Activated naive CD8-positive, alpha-beta T cell treated with anti-CD3 and anti-CD28 coated beads, Interleukin-2, amount 50 U/mL, for 24 hours (primary cell): ENCODE measurements around the gene ESYT1.

Experiments used
- ATAC-seq: fragments of 150-1000 bp; cut with Tn5 transposase; one replicate; pipeline ENCODE4 v1.10.0; 2021
- DNase-seq: peaks from one replicate; pipeline ENCODE4 v3.0.0; 2021
- H3K27ac Mint-ChIP-seq: one replicate; pipeline ENCODE4 v1.8.0; 2021; ENCODE audit warnings: mild to moderate bottlenecking, mixed read lengths
- H3K27me3 Mint-ChIP-seq: one replicate; pipeline ENCODE4 v1.8.0; 2021; ENCODE audit warnings: mixed read lengths
- H3K36me3 Mint-ChIP-seq: one replicate; pipeline ENCODE4 v1.8.0; 2021; ENCODE audit warnings: low read depth, mixed read lengths
- H3K4me1 Mint-ChIP-seq: one replicate; pipeline ENCODE4 v1.8.0; 2021; ENCODE audit warnings: mixed read lengths
- H3K4me3 Mint-ChIP-seq: one replicate; pipeline ENCODE4 v1.8.0; 2021; ENCODE audit warnings: mild to moderate bottlenecking, moderate library complexity, mixed read lengths
- H3K9me3 Mint-ChIP-seq: one replicate; pipeline ENCODE4 v1.8.0; 2021; ENCODE audit warnings: mixed read lengths

Gene ESYT1

GRCh38 chr12:56127888-56128669 is at the start of gene ESYT1:
Gene ESYT1 (plus strand): TSS chr12:56128267. CDS start chr12:56128320, 53 bp downstream.
- Mint-ChIP-seq H3K27me3 (no peaks in the 10 kb centered on the region), H3K9me3 (no peaks in the 10 kb centered on the region), H3K4me3 (peak within 1 kb of the TSS; percentile 93), H3K36me3 (peaks cover 38% of the 10 kb centered on the region), H3K27ac (peak within 1 kb of the TSS; percentile 90), H3K4me1 (peaks cover 62% of the 10 kb centered on the region)
- peak; percentile 94 for ATAC-seq
- DNase-seq = peak; percentile 95

DNA sequence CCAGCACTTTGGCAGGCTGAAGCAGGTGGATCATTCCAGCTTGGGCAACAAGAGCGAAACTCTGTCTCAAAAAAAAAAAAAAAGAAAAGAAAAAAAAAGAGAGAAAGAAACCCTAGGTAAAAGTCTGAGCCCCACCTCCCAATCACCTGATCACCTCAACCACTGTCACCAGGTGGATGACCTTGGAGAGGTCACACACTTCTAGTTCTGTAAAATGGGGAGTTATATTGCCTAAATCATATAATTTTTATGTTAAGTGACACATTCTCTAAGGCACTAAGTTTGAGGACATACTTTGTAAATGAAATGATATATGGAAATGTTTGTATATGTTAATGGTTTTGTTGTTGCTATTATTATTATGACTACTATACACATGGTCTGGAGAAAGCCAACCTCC is 49.6 kb upstream of the ESYT1 start:
- ATAC-seq = no peak
- peaks cover 11% of the 10 kb centered on the region for H3K27me3 Mint-ChIP-seq

GRCh38 chr12:56078931-56079722 is 48.9 kb upstream of the ESYT1 start:
- Mint-ChIP-seq H3K27ac (no peak overlapping the region), H3K27me3 (peaks cover 13% of the 10 kb centered on the region)

More for the DNA sequence above, 49.6 kb upstream of the ESYT1 start:
- H3K4me3 Mint-ChIP-seq = peak overlapping the region; percentile 80
- H3K27ac Mint-ChIP-seq = no peak overlapping the region
- H3K36me3 Mint-ChIP-seq = no peaks in the 10 kb centered on the region
- no peaks in the 10 kb centered on the region for H3K9me3 Mint-ChIP-seq
- DNase-seq = no peak
- peaks cover 8% of the 10 kb centered on the region for H3K4me1 Mint-ChIP-seq

DNA sequence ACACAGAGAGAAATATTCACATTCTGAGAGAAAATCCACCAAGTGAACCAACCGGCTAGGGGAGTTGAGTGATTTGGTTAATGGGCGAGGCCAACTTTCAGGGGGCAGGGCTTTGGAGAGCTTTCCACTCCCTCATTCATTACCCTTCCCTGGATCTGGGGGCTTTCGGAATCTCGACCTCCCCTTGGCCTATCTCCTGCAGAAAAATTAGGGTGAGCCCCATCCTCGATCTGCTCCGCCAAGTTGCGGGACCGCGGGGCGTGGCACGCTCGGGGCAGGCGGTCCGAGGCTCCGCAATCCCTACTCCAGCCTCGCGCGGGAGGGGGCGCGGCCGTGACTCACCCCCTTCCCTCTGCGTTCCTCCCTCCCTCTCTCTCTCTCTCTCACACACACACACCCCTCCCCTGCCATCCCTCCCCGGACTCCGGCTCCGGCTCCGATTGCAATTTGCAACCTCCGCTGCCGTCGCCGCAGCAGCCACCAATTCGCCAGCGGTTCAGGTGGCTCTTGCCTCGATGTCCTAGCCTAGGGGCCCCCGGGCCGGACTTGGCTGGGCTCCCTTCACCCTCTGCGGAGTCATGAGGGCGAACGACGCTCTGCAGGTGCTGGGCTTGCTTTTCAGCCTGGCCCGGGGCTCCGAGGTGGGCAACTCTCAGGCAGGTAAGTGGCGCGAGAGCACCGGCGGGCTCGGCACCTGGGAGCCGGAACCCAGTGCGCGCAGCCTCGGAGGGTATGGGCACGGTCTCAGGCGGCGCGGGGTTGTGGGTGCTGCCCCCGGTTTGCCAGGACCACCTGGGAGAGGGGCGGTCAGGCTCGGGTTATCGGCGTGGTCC is 48.1 kb upstream of the ESYT1 start, which contains the start of gene ERBB3:
Gene ERBB3 (plus strand): TSS at position 443 of the 833 bp plus-strand sequence. CDS start 136 bp downstream, at position 579.
- Mint-ChIP-seq H3K27me3 (peaks cover 13% of the 10 kb centered on the region), H3K4me3 (peak within 1 kb of the TSS; percentile 80), H3K9me3 (no peaks in the 10 kb centered on the region), H3K4me1 (peaks cover 8% of the 10 kb centered on the region), H3K27ac (peak within 1 kb of the TSS; percentile 27), H3K36me3 (no peaks in the 10 kb centered on the region)
- peak; percentile 82 for ATAC-seq
- peak; percentile 72 for DNase-seq

More at GRCh38 chr12:56078931-56079722, 48.9 kb upstream of the ESYT1 start:
- peak overlapping the region; percentile 80 for H3K4me3 Mint-ChIP-seq
- ATAC-seq (peak; percentile 62), DNase-seq (peak; percentile 63)
- H3K36me3 Mint-ChIP-seq = no peaks in the 10 kb centered on the region
- peaks cover 8% of the 10 kb centered on the region for H3K4me1 Mint-ChIP-seq
- no peaks in the 10 kb centered on the region for H3K9me3 Mint-ChIP-seq

DNA sequence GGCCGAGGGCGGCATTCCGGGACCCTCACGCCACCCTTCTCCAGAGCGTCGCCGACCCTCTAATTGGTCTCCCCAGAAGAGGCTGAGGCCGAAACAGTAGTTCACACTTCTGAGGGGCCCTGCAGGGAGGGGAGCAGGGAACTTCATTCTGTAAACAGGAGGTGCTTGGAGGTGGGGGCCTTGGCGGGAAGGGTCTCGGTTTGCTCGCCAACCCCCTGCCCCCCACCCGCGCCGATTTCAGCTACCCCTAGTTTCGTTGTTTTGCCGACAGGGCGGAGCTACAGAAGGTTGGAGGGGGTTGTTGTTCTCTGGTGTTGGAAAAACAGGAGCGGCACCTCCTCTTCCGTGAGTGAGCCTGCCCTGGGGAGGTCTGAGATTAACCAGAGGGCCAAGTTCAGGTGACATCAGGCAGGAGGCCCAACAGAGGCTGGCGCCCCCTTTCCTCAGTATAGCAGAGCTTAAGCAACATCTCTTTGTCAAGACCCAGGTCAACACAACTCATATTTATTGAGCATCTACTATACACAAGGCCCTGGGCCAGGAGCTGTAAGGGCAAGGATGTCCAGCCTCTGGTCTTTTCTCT is 47.4 kb upstream of the ESYT1 start:
- Mint-ChIP-seq H3K27ac (no peak overlapping the region), H3K9me3 (no peaks in the 10 kb centered on the region), H3K4me3 (peak overlapping the region; percentile 80), H3K36me3 (no peaks in the 10 kb centered on the region), H3K27me3 (peaks cover 13% of the 10 kb centered on the region), H3K4me1 (peaks cover 8% of the 10 kb centered on the region)
- DNase-seq = no peak
- ATAC-seq = no peak

DNA sequence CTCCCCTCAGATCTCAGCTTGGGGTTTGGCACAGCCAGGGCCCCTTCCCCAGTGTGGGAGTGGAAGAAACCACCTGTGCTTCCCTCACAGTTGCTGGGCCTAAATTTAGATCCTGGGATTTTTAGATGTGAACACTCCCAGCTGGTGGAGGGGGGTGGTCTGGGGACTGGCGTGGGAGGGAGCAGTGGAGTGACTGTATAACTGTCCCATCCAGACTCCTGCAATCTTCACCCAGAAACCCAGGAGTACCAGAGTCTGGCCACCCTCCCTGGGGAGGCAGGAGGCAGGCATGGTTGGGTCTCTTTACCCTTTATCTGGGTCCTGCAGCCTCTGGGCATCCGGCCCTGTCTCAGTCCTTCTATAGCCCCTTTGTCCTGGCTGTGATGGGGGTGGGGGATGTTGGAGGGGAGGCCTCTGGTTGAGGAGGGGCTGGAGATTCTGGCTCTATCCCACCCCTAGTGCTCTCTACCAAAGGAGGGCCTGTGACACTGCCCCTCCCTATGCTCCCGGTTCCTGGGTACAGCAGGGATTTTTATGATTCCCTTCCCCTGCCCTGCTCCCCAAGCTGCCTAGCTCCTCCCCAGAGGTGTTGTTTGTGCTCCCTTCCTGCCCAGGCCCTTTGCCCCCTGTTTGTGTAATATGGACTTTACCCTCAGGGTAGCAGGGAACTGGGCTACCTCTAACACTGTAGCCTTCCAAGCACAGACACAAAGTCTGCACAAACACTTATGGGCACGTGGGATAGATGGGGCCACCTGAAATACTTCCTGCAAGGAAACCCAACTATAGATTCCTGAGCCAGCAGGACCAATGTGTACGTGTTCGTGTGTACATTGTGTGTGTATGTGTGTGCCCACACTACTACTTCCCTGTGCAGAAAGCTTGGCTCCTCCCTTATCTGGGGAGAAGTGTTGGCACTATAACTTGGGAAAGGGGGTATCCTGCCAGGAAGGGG is 46.4 kb upstream of the ESYT1 start:
- Mint-ChIP-seq H3K4me3 (no peak overlapping the region), H3K27me3 (peaks cover 13% of the 10 kb centered on the region), H3K4me1 (peaks cover 8% of the 10 kb centered on the region), H3K27ac (no peak overlapping the region), H3K36me3 (no peaks in the 10 kb centered on the region), H3K9me3 (no peaks in the 10 kb centered on the region)
- DNase-seq = no peak
- no peak for ATAC-seq

DNA sequence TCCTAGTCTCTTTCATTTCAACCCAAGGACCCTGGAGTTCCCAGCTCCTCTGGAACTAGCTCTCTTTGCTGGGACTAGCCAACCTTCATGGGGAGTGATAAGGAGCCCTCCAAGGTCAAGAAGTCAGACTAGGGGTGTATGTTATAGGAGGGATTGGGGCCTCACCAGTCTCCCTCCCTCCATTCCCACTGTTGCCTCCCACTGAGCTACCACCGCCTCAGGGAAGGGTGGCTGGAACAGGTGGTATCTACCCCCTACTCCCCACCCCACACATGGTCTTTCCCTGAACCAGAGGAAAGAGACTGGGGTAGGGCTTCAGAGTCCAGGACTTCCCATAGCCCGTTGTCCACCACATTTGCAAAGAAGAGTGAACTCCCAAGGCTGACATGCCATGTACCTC is 45.7 kb upstream of the ESYT1 start:
- DNase-seq = no peak
- H3K36me3 Mint-ChIP-seq = no peaks in the 10 kb centered on the region
- H3K27me3 Mint-ChIP-seq = peaks cover 13% of the 10 kb centered on the region
- H3K9me3 Mint-ChIP-seq = no peaks in the 10 kb centered on the region
- H3K27ac Mint-ChIP-seq = no peak overlapping the region
- H3K4me3 Mint-ChIP-seq = no peak overlapping the region
- H3K4me1 Mint-ChIP-seq = peaks cover 8% of the 10 kb centered on the region
- no peak for ATAC-seq

GRCh38 chr12:56082967-56083366 is 45.1 kb upstream of the ESYT1 start:
- Mint-ChIP-seq H3K36me3 (no peaks in the 10 kb centered on the region), H3K9me3 (no peaks in the 10 kb centered on the region), H3K27ac (no peak overlapping the region), H3K27me3 (peaks cover 13% of the 10 kb centered on the region), H3K4me1 (peaks cover 8% of the 10 kb centered on the region), H3K4me3 (no peak overlapping the region)
- no peak for ATAC-seq
- DNase-seq = no peak

DNA sequence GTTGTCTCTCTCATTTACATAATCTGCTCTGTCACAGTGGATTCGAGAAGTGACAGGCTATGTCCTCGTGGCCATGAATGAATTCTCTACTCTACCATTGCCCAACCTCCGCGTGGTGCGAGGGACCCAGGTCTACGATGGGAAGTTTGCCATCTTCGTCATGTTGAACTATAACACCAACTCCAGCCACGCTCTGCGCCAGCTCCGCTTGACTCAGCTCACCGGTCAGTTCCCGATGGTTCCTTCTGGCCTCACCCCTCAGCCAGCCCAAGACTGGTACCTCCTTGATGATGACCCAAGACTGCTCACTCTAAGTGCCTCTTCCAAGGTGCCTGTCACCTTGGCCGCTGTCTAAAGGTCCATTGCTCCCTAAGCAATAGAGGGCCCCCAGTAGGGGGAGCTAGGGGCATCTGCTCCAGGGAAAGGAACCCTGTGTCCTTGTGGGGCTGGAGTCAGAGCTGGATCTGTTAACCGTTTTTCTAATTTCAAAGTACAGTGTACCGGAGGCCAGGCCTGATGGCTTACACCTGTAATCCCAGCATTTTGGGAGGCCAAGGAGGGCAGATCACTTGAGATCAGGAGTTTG is 43.0 kb upstream of the ESYT1 start:
- peaks cover 5% of the 10 kb centered on the region for H3K4me1 Mint-ChIP-seq
- no peaks in the 10 kb centered on the region for H3K36me3 Mint-ChIP-seq
- no peak overlapping the region for H3K27ac Mint-ChIP-seq
- H3K27me3 Mint-ChIP-seq = peaks cover 13% of the 10 kb centered on the region
- no peaks in the 10 kb centered on the region for H3K9me3 Mint-ChIP-seq
- ATAC-seq = peak; percentile 25
- DNase-seq = peak; percentile 52
- no peak overlapping the region for H3K4me3 Mint-ChIP-seq

DNA sequence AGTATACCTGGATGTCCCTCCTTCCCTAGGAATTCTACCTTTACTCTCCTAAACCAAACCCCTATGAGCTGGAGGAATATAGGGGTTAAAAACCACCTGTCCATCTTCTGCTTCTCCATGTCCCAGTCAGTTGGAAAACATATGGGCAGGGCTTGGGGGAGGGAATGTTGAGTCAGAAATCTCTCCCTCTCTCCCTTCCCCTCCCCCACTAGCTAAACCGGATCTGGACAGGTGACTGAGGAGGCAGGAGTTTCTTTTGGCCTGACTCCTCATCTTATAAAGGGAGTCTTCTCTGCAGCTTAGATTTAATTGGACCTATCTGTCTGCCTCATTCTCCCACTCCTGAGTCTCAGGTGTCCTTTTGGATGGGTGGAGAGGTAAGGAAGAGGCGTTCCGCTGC is 42.0 kb upstream of the ESYT1 start:
- ATAC-seq (no peak), DNase-seq (no peak)
- Mint-ChIP-seq H3K27ac (no peak overlapping the region), H3K4me3 (no peak overlapping the region), H3K9me3 (no peaks in the 10 kb centered on the region), H3K4me1 (no peaks in the 10 kb centered on the region), H3K27me3 (peaks cover 8% of the 10 kb centered on the region), H3K36me3 (no peaks in the 10 kb centered on the region)

DNA sequence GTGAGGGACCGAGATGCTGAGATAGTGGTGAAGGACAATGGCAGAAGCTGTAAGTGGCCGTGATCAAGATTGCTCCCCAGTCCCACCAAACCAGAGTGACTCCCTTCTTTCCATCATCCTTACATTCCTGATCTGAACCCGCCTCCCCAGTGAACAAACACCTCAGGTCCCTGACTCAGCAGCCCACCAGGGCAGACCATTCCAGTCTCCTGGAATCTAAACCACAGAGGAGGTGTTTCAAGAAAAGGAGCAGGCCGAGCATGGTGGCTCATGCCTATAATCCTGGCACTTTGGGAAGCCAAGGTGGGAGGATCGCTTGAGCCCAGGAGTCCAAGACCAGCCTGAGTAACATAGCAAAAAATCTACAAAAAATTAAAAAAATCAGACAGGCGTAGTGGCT is 41.5 kb upstream of the ESYT1 start:
- ATAC-seq = no peak
- no peaks in the 10 kb centered on the region for H3K9me3 Mint-ChIP-seq

GRCh38 chr12:56087220-56087619 is 40.8 kb upstream of the ESYT1 start:
- ATAC-seq (no peak), DNase-seq (no peak)
- no peaks in the 10 kb centered on the region for H3K9me3 Mint-ChIP-seq
- no peak overlapping the region for H3K27ac Mint-ChIP-seq
- H3K27me3 Mint-ChIP-seq = peaks cover 3% of the 10 kb centered on the region
- no peaks in the 10 kb centered on the region for H3K36me3 Mint-ChIP-seq
- H3K4me3 Mint-ChIP-seq = no peak overlapping the region
- no peaks in the 10 kb centered on the region for H3K4me1 Mint-ChIP-seq

More for the DNA sequence above, 41.5 kb upstream of the ESYT1 start:
- DNase-seq = no peak
- Mint-ChIP-seq H3K27me3 (peaks cover 4% of the 10 kb centered on the region), H3K4me3 (no peak overlapping the region), H3K4me1 (no peaks in the 10 kb centered on the region), H3K36me3 (no peaks in the 10 kb centered on the region), H3K27ac (no peak overlapping the region)

DNA sequence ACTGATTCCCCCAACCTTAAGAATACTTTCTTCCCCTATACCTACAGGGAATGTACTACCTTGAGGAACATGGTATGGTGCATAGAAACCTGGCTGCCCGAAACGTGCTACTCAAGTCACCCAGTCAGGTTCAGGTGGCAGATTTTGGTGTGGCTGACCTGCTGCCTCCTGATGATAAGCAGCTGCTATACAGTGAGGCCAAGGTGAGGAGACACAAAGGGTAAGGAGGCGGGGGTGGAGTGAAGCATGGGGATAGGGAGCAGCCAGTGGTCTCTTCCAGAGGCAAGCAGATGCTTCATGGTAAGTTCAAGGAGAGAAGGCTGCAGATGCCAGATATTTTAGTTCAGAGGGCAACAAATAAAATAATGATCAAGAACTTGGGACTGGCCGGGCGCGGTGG is 30.3 kb upstream of the ESYT1 start:
- DNase-seq = no peak
- ATAC-seq = no peak
- H3K4me1 Mint-ChIP-seq = peaks cover 12% of the 10 kb centered on the region
- H3K36me3 Mint-ChIP-seq = no peaks in the 10 kb centered on the region
- peaks cover 2% of the 10 kb centered on the region for H3K27me3 Mint-ChIP-seq
- H3K27ac Mint-ChIP-seq = no peak overlapping the region
- no peak overlapping the region for H3K4me3 Mint-ChIP-seq
- H3K9me3 Mint-ChIP-seq = no peaks in the 10 kb centered on the region
